K562 treated with DMSO at 1 percent for 48 hours (cell line): Measurements from ENCODE around the gene ADRM1. TPM values are rescaled to one million over a fixed set of nuclear protein-coding genes. Genes with fewer than 3 reads are reported as not detected.

Experiments used
- total RNA-seq: library from RNA; unstranded; fragments of 300-600 nt; gene quantifications from 2 replicates; pipeline ENCODE4 v1.2.3, GENCODE V29; 2022; ENCODE audit warnings: low replicate concordance; ENCODE audit errors: extremely low read depth

ADRM1 gene
- 328 TPM in 1 of 2 replicates, not detected in the other for total RNA-seq

GRCh38 chr20:62302341-62303061, at the start of gene ADRM1:
Gene ADRM1 (plus strand): TSS chr20:62302997. CDS start chr20:62303569, 572 bp downstream.

Other genes with a start within 250 kb of the ADRM1 start
- not detected in 2 replicates for gene TAF4, start 237.1 kb upstream of the ADRM1 start, total RNA-seq
- gene LSM14B, start 180.5 kb upstream of the ADRM1 start, total RNA-seq = not detected in 2 replicates
- gene PSMA7, start 159.6 kb upstream of the ADRM1 start, total RNA-seq = 514 TPM in 1 of 2 replicates, not detected in the other
- not detected in 2 replicates for gene SS18L1, start 159.2 kb upstream of the ADRM1 start, total RNA-seq
- gene MTG2, start 120.0 kb upstream of the ADRM1 start, total RNA-seq = not detected in 2 replicates
- gene HRH3, start 82.7 kb upstream of the ADRM1 start, total RNA-seq = not detected in 2 replicates
- not detected in 2 replicates for gene OSBPL2, start 64.5 kb upstream of the ADRM1 start, total RNA-seq
- 55.7 TPM in 1 of 2 replicates, not detected in the other for gene LAMA5, start 64.3 kb downstream of the ADRM1 start, total RNA-seq
- 8,738 TPM in 1 of 2 replicates, not detected in the other for gene RPS21, start 84.1 kb downstream of the ADRM1 start, total RNA-seq
- not detected in 2 replicates for gene CABLES2, start 104.3 kb downstream of the ADRM1 start, total RNA-seq
- gene RBBP8NL, start 124.5 kb downstream of the ADRM1 start, total RNA-seq = not detected in 2 replicates
- gene GATA5, start 173.0 kb downstream of the ADRM1 start, total RNA-seq = not detected in 2 replicates